Right cardiac atrium (tissue), 5 donors: ENCODE results near the gene GAS6. TPM values are rescaled to one million over a fixed set of nuclear protein-coding genes. Genes with fewer than 3 reads are reported as not detected.

ENCODE experiments used
- ATAC-seq, 2 donors: fragments of 200-7000 bp; cut with Tn5 transposase; one replicate each; pipeline versions ENCODE4 v1.8.0 to v1.9.1; 2020; ENCODE audit warnings: moderate library complexity in 2 of 2, mild to moderate bottlenecking in 1 of 2
- DNase-seq, 3 donors: peaks; one replicate each; pipeline ENCODE4 v3.0.0-alpha.2; 2020
- H3K27ac ChIP-seq: one replicate; pipeline ENCODE4 v1.5.1; 2013; ENCODE audit warnings: mild to moderate bottlenecking, low read length, control low read depth, moderate library complexity
- H3K27me3 ChIP-seq: one replicate; pipeline ENCODE4 v1.6.1; 2013; ENCODE audit not compliant: control insufficient read depth, insufficient read depth
- H3K4me1 ChIP-seq: one replicate; pipeline ENCODE4 v1.6.1; 2013; ENCODE audit warnings: low read length; ENCODE audit not compliant: control insufficient read depth, insufficient read depth
- H3K4me3 ChIP-seq: one replicate; pipeline ENCODE4 v1.5.1; 2013; ENCODE audit warnings: low read length, control low read depth
- H3K9me3 ChIP-seq: one replicate; pipeline ENCODE4 v1.6.1; 2013; ENCODE audit warnings: low read length; ENCODE audit not compliant: control insufficient read depth
- WGBS: extraction: QIAGEN DNeasy Blood & Tissue Kit; methylation state at CpG from one replicate; pipeline ENCODE4 v1.1.7; 2013; 5-methylcytosine and 5-hydroxymethylcytosine counted together
- intact Hi-C, 4 donors: fragments of 100-400 bp; cut with DNase I; formaldehyde crosslinking; loops; one replicate each; pipeline versions ENCODE4 v1.11.0 to v1.14.0; 2022 to 2023
- polyA plus RNA-seq: library from polyadenylated mRNA; stranded (reverse); fragments of 200-250 nt; gene quantifications from one replicate; pipeline ENCODE4 v1.2.3, GENCODE V29; 2013
- total RNA-seq, 4 donors: library from RNA; stranded (reverse); fragmentation: NEBNext Ultra II Directional; extraction: Animal tissue kit (Norgen Biotek cat#: 25700); gene quantifications; one replicate each; pipeline ENCODE4 v1.2.1, GENCODE V29; 2021
- donor health status: healthy with polysubstance abuse.
- donor health status: DM: no; HTN: yes; CAD: no.
- donor health status: DM: no; HTN: no; CAD: no.
- donor health status: DM: no; HTN: yes; CAD: no; lungs with severe emphysema.
- donor health status: DM: yes; HTN: yes; CAD: no.

Gene GAS6
- total and polyA plus RNA-seq, 5 donors: 197 to 273 (median 205) TPM

DNA sequence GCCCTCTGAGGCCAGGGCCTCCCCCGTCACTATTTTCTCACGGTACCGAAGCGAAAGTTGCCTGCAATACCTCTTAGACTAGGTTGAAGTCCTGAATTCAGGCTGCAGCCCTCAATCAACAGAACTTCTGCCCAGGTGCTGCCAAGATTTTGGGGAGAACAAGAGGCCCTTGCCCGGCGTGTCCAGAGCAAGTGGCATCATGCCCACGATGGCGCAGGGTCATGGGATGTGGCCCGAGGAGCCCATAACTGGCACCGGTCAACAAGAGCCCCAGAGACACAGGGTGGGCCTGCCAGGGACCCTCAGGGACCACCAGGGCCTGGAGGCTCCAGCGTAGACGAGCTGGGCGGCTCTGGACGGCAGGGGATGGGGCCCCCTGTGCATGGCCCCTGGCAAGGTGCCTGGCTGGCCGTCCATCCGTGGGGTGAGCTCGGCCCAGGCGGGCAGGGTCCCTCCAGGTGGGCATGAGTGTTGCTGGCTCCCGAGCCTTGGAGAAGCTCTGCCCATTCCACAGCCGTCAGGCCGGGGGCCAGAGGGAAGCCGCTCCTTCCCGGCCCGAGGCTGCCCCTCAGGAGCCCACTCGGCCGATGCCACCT is 45.1 kb downstream of the GAS6 start:
- intact Hi-C loops: loop anchor here (5.0 to 10.0 kb wide), 4 partner anchors 64 to 409 kb away; no protein-coding TSS in a partner anchor
- Histone ChIP-seq H3K27ac (no peak overlapping the region), H3K4me1 (peaks cover 8% of the 10 kb centered on the region), H3K9me3 (no peaks in the 10 kb centered on the region), H3K4me3 (no peak overlapping the region), H3K27me3 (no peaks in the 10 kb centered on the region)
- peak; percentile 21 to 70 (median 62) for DNase-seq
- 91% methylated on average over 26 of the region's 26 CpGs for WGBS
- no peak for ATAC-seq

DNA sequence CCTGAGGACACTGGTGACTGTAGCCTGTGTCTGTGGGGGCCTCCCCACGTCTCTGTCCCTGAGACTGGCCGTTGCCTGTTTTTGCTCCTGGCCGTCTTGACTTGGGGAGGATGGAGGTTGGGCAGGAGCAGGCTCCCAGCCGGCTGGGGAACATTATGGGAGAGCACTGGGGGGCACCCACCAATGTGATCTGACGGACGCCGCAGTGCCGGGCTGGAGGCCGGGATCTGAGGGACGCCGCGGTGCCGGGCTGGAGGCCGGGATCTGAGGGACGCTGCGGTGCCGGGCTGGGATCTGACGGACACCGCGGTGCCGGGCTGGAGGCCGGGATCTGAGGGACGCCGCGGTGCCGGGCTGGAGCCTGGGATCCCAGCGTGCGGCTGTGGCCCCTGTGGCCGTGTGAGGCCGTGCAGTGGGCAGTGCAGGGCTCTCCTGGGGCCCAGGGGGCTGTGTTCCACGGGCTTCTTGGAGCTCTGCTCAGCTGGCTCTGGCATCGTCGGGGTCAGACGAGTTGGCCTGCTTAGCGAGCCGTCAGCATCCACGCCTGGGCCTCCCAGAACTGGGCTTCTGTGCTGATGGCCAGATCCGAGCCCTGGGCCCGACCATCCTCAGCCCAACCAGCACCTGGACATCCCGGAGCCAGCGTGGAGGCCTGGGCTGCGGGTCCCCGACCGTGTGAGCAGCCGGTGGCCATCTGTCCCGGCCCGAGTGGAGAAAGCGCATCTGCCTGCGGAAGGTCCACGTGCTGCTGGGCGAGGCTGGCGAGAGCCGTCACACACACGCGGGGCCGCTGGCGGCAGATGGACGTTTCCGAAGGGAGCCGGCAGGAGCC is 45.8 kb downstream of the GAS6 start:
- intact Hi-C loops: loop anchor here (2.0 to 10.0 kb wide), 5 partner anchors 64 to 409 kb away; no protein-coding TSS in a partner anchor
- Histone ChIP-seq H3K27ac (peak overlapping the region; percentile 46), H3K4me1 (peaks cover 8% of the 10 kb centered on the region), H3K27me3 (no peaks in the 10 kb centered on the region), H3K4me3 (no peak overlapping the region), H3K9me3 (no peaks in the 10 kb centered on the region)
- 73% methylated on average over 60 of the region's 60 CpGs for WGBS
- peak; percentile 23 to 69 (median 61) for DNase-seq
- ATAC-seq: no peak

DNA sequence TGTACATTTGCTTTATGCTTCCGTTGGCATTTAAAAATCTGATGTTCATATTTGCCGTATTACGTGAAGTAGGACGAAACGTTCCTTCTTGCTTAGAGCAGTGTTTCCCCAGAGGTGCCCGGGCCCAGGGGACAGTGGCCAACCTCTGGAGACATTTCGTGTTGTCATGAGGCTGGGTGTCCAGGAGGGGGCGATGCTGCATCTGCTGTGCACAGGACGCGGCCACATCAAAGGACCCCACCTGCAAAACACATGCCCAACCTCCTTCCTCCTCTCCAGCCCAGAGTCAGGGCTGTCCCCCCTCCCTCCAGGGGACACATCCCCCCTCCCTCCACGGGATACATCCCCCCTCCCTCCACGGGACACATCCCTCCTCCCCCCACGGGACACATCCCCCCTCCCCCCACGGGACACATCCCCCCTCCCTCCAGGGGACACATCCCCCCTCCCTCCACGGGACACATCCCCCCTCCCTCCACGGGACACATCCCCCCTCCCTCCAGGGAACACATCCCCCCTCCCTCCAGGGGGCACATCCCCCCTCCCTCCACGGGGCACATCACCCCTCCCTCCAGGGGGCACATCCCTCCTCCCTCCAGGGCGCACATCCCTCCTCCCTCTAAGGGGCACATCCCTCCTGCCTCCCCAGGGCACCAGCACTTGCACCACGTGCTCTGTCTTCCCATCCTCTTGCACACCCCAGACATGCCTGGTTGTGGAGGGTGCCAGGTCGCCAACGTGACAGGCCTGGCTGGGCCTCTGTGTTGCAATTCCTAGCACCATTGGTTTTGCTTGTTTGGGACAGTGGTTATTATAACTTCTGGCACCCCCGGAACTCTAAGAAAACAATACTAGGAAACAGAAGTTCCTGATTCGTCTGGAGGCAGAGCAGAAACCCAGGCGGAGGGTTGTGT is 46.7 kb downstream of the GAS6 start:
- ATAC-seq (peak; percentile 59 to 63), DNase-seq (peak; percentile 87 to 94 (median 91))
- no peaks in the 10 kb centered on the region for H3K9me3 ChIP-seq
- intact Hi-C loops: loop anchor here (2.0 to 10.0 kb wide), 5 partner anchors 65 to 410 kb away; no protein-coding TSS in a partner anchor
- 16% methylated on average over 24 of the region's 24 CpGs for WGBS
- H3K4me1 ChIP-seq: peaks cover 8% of the 10 kb centered on the region
- no peak overlapping the region for H3K4me3 ChIP-seq
- H3K27ac ChIP-seq: peak overlapping the region; percentile 46
- H3K27me3 ChIP-seq: no peaks in the 10 kb centered on the region

DNA sequence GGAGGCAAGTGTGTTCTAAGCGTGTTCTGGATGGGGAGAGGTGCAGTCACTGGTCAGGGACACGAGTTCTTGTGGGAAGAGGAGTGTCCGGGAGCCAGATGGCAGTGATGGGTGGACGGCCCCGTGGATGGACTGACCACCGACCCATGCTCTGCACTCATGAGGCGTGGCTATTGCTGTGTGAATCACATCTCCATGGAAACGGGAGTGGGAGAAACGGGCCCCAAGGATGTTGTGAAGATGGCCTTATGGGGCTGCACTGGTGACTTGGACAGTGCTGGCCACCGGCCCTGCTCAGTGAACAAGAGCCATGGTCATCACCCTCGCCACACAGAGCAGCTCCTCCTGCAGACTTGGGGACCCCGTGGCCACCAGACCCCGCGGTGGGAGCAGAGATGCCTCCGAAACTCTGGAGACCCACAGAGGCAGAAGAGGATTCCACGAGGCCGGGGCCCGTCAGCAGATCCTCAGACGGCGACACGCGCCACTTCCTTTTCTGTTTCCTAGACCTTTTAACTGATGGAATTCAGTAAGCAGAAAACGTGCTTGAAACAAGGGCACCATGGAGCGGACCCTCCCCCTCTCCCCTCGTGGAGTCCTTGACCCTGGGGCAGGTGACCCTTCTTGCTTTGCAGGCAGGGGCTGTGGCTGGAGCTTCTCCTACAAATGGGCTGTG is 47.5 kb downstream of the GAS6 start:
- Histone ChIP-seq H3K9me3 (no peaks in the 10 kb centered on the region), H3K27me3 (no peaks in the 10 kb centered on the region), H3K4me1 (peaks cover 1% of the 10 kb centered on the region), H3K27ac (no peak overlapping the region), H3K4me3 (no peak overlapping the region)
- intact Hi-C loops: loop anchor here (2.0 to 10.0 kb wide), 5 partner anchors 66 to 411 kb away; no protein-coding TSS in a partner anchor
- 69% methylated on average over 25 of the region's 25 CpGs for WGBS
- peak; percentile 26 to 65 (median 51) for DNase-seq
- no peak for ATAC-seq

DNA sequence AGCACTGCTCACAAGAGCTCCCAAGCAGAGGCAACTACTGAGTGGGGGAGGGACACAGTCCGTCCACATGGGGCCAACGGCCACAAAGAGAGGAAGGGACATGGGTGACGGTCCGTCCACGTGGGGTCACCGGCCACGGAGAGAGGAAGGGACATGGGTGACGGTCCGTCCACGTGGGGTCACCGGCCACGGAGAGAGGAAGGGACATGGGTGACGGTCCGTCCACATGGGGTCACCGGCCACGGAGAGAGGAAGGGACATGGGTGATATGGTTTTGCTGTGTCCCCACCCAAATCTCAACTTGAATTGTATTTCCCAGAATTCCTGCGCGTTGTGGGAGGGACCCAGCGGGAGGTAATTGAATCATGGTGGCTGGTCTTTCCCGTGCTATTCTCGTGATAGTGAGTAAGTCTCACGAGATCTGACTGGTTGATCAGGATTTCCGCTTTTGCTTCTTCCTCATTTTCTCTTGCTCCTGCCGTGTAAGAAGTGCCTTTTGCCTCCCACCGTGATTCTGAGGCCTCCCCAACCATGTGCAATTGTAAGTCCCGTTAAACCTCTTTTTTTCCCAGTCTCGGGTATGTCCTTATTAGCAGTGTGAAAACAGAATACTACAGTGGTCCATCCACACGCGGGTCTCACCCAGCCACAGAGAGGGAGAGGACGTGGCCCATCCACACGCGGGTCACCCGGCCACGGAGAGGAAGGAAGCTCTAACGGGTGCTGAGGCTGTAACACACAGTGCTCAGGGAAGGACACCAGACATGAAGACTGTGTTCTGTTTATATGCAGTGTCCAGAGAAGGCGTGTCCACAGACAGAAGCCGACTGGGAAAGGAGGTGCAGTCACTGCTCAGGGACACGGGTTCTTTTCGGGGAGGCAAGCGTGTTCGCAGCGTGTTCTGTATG is 48.5 kb downstream of the GAS6 start:
- peak overlapping the region; percentile 2 for H3K4me3 ChIP-seq
- 71% methylated on average over 42 of the region's 42 CpGs for WGBS

DNA sequence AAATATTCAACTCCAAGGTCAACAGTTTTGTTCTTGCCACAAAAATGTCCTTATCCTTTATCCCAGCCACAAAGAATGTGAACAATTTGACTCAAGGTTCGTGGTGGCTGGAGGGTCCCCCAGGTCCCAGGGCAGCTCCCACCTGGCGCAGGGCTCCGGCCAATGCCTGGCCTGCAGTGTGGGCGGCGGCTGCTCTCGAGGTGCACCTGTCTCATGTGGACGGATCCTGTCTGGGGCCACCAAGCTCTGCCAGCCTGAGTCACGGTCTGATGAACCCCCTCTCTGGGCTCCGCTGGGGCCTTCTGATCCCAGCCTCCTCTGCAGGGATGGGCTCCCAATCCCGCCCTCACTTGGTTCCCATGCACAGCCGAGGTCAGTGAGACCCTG is 49.4 kb downstream of the GAS6 start:
- Histone ChIP-seq H3K27me3 (no peaks in the 10 kb centered on the region), H3K9me3 (no peaks in the 10 kb centered on the region), H3K27ac (no peak overlapping the region), H3K4me1 (peaks cover 1% of the 10 kb centered on the region), H3K4me3 (no peak overlapping the region)
- ATAC-seq (no peak), DNase-seq (peak; percentile 13 to 59 (median 39))
- 81% methylated on average over 11 of the region's 11 CpGs for WGBS
- intact Hi-C loops: loop anchor here in 1 of 4 donors (10.0 kb wide), 1 partner anchor 90 kb away; no protein-coding TSS in a partner anchor

More for the DNA sequence above, 48.5 kb downstream of the GAS6 start:
- Histone ChIP-seq H3K9me3 (no peaks in the 10 kb centered on the region), H3K4me1 (peaks cover 1% of the 10 kb centered on the region), H3K27me3 (no peaks in the 10 kb centered on the region), H3K27ac (no peak overlapping the region)
- ATAC-seq (no peak), DNase-seq (peak; percentile 9 to 64 (median 61))
- intact Hi-C loops: loop anchor here (2.0 to 10.0 kb wide), 5 partner anchors 67 to 412 kb away; no protein-coding TSS in a partner anchor

DNA sequence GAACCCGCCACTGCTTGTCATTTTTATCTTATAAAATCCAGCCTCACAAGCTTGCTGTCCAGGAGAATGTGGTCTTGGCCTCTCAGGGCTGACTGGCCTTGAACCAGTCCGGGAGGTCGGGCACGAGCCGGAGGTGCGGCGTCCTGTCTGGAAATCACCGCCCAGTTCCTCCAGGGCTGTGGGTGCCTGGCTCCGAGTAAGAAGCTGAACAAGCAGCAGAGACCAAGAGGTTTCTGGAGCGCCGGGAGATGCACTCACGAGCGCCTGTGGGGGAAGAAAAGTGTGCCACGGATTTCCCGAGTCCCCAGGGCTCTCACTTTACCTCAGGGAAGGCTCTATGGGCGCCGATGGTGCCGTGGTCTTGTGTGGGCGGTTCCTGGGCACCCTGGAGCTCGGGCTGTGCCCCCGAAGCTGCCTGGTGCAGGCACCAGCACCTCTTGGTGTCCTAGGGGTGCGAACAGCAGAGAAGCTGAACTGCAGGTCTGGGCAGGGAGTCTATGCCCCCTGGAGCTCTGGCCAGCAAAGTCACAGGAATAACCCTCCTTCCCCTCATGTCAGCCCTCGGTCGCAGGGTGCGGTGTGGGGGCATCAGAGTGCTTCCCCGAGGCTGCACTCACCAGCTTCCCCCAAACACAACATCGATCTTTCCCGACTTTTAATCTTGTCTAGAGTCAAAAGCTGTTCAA is 50.0 kb downstream of the GAS6 start:
- ATAC-seq (no peak), DNase-seq (peak; percentile 21 to 64 (median 46))
- Histone ChIP-seq H3K27me3 (no peaks in the 10 kb centered on the region), H3K4me3 (no peak overlapping the region), H3K4me1 (peaks cover 1% of the 10 kb centered on the region), H3K9me3 (no peaks in the 10 kb centered on the region), H3K27ac (no peak overlapping the region)
- intact Hi-C loops: loop anchor here in 1 of 4 donors (10.0 kb wide), 1 partner anchor 91 kb away; no protein-coding TSS in a partner anchor
- WGBS: 68% methylated on average over 28 of the region's 28 CpGs

DNA sequence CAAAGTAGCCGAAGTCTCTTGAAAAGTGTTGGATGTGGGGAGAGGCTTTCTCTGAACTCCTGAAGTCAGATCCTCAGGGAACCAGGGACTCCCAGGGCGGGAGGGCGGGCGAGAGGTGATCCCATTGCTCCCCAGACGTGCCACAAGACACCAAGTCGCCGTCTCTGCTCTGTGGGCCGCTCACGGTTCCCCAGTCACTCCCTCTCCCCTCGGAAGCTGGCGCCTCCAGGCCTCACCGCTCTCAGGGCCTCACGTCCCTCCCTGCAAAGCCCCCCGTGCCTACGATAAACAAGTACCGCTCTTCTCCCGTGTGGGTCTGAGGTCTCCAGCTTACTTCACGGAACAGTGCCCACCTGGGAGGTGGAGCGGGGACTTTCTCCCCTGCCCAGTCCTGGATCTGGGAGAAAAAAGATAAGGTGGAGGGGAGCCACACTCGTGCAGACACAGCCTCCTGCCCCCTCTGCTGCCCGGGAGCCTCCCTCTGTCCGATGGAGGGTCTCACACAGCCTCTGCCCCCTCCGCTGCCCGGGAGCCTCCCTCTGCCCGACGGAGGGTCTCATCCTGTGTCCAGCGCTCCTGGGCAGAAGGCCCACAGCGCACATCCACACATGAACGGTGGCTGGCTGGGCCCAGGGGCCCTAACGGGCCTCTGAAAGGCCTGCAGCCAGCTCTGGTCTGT is 50.7 kb downstream of the GAS6 start:
- Histone ChIP-seq H3K27me3 (no peaks in the 10 kb centered on the region), H3K4me3 (no peak overlapping the region), H3K4me1 (peaks cover 1% of the 10 kb centered on the region), H3K9me3 (no peaks in the 10 kb centered on the region), H3K27ac (no peak overlapping the region)
- DNase-seq (peak; percentile 4 to 33 (median 24)), ATAC-seq (no peak)
- WGBS: 82% methylated on average over 30 of the region's 30 CpGs
- intact Hi-C loops: loop anchor here in 1 of 4 donors (10.0 kb wide), 1 partner anchor 92 kb away; no protein-coding TSS in a partner anchor
